ENCODE data around the gene PLD1.
"Not testable (repeated sequence)": the region's sequence is repeated elsewhere in the genome, so short reads cannot be mapped to it uniquely, and the experiment has no call there.

PLD1 gene, protein sequence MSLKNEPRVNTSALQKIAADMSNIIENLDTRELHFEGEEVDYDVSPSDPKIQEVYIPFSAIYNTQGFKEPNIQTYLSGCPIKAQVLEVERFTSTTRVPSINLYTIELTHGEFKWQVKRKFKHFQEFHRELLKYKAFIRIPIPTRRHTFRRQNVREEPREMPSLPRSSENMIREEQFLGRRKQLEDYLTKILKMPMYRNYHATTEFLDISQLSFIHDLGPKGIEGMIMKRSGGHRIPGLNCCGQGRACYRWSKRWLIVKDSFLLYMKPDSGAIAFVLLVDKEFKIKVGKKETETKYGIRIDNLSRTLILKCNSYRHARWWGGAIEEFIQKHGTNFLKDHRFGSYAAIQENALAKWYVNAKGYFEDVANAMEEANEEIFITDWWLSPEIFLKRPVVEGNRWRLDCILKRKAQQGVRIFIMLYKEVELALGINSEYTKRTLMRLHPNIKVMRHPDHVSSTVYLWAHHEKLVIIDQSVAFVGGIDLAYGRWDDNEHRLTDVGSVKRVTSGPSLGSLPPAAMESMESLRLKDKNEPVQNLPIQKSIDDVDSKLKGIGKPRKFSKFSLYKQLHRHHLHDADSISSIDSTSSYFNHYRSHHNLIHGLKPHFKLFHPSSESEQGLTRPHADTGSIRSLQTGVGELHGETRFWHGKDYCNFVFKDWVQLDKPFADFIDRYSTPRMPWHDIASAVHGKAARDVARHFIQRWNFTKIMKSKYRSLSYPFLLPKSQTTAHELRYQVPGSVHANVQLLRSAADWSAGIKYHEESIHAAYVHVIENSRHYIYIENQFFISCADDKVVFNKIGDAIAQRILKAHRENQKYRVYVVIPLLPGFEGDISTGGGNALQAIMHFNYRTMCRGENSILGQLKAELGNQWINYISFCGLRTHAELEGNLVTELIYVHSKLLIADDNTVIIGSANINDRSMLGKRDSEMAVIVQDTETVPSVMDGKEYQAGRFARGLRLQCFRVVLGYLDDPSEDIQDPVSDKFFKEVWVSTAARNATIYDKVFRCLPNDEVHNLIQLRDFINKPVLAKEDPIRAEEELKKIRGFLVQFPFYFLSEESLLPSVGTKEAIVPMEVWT

DNA sequence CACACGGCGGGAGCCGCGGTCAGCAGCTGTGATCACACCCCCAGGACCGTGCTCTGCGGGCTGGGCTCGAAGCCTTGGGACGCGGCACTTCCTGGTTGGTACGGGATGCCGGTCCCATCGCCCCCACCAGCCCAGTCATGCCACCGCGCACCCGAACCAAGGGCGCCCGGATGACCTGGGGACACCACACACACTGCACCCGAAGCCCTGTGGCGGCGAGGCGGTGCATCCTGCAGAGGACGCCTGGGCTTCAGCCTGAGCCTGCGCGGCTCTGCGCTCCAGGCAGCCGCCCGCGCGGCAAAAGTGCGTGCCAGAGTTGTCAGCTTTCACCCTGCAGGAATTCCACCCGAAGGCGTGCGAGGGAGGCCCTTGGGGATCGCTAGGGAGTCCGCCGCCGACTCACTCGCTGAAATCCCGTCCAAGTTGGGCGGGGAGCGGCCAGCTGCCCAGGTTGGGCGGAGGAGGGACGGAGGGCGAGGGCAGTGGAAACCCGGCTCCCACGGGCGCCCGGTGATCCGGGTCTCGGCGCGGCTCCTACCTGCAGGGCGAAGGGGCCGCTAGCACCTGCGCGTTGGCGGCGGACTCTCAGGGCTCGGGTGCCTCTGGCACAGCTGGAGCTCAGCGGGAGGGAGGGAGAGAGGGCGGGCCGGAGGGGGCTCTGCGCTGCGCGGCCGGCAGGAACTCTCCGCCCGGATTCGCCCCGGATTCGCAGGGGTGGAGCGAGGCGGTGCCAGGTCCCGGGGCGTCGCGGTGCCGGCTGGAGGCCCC, at the start of gene PLD1:
PLD1 (minus strand) TSS at position 623 of the 768 bp plus-strand sequence. CDS start 72,432 bp downstream, outside the sequence.
- peak; percentile 7 to 13 for DNase-seq

- DNase-seq, result not testable (repeated sequence)
Measured at GRCh38 chr3:171858770-171859169, 48.5 kb upstream of the PLD1 start.

DNA sequence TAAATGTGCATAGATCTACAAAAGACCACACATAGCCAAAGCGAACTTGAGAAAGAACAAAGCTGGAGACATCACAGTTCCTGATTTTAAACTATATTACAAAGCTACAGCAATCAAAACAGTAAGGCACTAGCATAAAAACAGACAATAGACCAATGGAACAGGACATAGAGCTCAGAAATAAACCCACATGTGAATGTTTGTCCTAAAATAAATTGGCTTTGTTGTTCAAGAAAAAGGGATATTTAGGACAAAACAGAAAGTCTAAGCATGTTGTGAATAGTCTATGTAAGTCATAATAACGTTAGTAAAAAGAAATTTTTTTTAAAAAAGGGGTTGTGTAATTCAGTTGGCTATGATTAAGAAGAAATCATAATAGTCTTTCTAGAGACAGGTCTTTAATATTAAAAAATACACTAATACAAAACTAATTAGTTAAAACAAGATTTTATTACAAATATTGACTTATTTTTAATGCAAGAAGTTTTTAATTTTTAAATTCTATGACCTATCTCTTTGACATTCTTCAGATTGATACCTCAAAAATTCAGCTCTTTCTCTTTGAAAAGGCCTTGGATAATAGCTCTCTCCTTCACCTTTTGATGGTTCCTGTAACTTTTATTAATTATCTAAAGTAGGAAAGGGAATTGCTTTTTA, 44.5 kb upstream of the PLD1 start:
- no peak for DNase-seq

DNA sequence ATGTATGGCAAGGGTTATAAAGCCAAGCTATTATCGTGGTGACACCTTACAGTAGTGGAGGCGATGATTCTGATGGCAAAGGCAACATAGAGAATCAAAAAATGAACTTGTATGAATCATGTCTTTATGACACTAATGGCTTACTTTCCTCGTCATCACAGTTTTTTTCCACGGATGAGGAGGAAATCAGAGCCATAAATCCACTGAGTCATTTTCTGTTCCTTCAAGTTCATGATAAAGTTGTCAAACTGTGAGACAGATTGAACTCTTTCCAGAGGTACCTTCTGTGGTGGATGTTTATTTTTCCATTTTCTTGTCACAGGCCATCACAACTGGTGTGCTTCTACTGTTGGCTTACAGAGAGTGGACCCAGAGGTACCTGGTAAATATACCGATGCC, 41.4 kb upstream of the PLD1 start:
- DNase-seq, result no peak

- no peak for DNase-seq
Measured at GRCh38 chr3:171850960-171851659, 40.8 kb upstream of the PLD1 start.

- DNase-seq, result no peak
Measured at GRCh38 chr3:171850320-171850959, 40.2 kb upstream of the PLD1 start.

DNA sequence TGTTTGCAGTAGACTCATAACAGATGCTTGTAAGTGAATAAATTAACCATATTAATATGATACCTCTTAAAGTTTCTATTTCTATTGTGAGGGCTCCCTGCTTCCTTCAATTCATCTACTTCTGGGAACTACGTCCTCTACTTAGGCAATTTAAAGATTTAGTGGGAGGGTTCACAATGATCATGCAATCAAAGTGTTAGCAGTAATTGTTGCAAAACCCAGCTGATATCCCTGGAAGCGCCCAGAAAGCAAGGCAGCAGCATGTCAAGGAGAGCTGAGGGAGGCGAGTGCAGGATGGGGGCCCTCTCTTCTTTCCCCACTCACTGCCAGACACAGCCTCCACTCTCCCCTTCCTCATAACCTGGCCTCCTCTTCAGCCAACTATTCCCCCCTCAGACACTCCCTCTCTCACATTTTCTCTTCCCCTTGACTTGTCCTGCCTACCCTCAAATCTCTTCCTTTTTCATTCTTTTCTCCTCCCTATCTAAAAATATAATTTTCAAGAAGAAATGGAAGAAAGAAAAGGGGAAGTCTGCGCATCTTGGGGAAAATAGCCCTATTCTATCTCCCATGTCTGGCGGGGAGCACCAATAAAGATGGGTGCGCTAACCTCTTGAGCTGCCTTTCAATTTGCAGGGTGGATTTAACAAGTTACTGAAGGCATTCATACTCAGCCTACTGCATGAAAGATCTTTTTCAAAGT, 39.5 kb upstream of the PLD1 start:
- no peak for DNase-seq

DNA sequence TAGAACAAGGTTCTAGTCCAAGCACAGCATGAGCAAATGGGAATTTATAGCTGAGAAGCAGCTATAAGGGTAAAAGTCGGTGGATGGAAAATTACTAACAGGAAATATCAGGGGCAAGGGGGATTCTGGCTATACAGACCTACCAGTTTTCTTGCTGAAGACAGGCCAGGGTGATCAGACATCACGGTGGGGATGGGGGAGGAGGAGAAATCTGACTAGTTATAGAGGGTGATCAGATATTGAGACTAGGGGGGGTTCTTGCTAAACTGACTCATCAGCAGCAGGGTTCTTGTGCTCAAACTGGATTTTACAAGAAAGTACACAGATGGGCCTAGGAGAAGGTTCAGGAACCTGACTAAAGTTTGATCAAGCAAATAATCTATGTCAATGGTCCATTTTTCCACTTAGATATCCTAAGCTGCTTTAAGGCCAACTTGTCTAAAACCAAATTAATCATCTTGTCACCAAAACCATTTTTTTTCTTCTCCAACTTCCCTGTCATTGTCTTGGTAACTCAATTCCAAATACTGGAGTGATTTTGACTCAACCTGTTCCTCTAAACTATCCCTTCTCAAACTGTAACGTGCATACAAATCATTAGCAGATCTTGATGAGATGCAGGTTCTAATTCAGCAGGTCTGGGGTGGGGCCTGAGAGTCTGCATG, 37.4 kb upstream of the PLD1 start:
- DNase-seq, result no peak

DNA sequence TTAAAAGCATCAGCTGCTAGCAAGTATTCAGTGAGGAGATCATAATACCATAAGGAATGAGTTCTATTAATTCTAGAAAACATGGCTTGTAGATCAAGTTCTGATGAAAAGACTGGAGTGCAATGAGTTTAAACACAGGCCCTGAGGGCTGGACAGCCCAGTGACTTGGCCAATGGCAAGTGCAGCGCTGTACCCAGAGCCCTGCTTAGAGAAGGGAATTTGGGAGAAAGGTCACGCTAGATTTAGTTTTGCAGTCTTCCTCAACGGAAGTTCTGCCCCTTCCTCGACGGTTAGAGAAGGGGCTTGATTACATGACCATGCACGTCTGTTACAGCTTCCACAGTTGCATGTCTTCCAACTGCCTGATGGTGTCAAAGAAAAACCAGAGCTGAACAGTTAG, 36.9 kb upstream of the PLD1 start:
- DNase-seq, result no peak

DNA sequence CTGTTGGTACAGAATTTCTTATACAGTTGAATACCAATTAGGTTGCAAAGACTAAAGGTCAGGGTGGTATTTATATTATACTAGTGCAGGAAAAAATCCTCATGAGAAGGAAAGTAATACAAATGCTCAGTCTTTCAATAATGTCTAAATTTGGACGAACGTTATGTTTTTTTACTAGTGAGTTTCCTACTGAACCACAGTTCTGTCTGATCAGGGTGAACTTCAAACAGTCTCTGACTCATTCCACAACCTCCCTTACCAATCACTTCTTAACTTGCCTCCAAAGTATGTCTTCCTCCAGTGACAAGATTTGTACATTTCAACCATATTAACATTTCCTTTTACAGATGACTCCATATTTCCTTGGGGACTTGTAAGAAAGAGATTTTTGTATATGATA, 36.3 kb upstream of the PLD1 start:
- DNase-seq, result no peak

GRCh38 chr3:171845481-171846284, 35.4 kb upstream of the PLD1 start:
- no peak for DNase-seq

DNA sequence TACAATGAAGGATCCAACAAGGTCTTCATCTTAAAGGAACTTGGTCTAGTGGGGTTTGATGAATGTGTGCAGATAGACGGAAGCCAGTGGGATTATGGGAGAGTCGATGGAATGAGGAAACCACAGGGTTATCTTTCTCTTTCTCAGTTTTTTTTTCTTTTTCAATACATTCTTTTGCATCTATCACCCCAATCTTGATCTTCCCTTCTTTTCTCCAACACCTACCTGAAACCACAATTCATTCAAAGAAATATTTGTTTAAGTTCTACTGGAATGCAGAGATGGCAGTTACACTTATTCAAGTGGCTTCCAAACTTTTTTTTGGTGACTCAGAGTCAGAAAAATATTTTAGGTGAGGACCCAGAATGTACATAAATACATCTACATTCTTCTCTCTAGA, 34.6 kb upstream of the PLD1 start:
- DNase-seq, result no peak

DNA sequence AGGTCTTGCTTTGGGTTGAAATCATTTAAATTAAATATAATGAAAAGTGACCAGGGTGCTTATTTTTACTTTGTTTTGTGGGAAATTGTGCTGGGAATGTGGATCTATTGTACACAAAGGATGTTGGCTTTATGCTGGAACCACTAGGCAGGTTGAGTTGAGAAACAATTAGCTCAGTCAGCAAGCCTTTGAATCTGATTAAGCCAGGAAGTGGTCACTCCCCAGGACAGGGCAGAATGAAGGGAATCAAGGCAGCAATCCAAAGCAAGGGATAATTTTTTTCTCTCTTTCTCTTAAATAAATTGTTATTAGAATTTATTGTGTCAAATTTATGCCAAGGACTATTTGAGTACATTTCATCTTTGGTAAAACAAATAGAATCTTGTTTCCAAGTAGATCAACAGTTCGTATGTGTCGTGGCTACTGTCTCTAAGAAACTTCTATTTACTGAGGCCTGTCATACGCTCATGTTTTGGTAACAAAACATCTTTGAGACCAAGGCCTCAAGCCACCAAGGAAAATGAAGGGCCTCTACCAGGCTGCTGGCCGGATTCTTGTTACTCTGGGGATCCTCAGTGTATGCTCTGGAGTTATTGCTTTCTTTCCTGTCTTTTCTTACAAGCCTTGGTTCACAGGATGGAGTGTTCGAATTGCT, 32.7 kb upstream of the PLD1 start, which contains the start of gene TMEM212:
TMEM212 (plus strand) TSS at position 486 of the 655 bp plus-strand sequence; CDS start at position 521, 35 bp downstream.
- no peak for DNase-seq

- no peak for DNase-seq
Measured at GRCh38 chr3:171841620-171842000, 31.3 kb upstream of the PLD1 start.

GRCh38 chr3:171840811-171841619, 30.7 kb upstream of the PLD1 start:
- no peak for DNase-seq

DNA sequence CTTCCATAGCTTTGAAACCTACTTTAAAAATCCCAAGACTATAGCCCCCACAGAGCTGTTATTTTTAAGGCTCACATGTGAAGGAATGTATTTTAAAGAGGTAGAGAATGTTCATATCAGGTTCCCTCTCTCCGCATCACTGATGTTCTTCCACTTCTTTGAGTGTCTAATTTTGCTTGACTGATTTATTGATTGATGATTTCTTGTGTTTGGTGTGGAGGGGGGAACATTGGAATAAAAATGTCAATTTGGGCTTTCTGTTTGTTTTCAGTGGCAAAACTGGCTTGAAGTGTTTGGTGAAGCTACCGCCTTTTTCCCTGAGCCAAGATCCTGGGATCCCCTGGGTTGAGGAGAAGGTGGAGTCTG, 30.1 kb upstream of the PLD1 start:
- no peak for DNase-seq

DNA sequence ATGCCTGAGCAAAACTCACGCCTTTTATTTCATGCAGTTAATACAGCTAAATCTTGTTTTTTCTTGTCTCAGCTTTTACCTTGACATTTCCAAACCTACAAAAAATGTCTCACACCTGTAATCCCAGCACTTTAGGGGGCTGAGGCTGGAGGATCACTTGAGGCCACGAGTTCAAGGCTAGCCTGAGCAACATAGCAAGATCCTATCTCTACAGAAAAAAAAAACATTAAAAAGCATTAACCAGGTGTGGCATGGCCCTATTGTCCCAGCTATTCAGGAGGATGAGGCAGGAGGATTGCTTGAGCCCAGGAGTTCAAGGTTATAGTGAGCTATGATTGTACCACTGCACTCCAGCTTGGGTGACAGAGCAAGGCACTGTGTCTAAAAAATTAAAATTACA, 29.0 kb upstream of the PLD1 start:
- DNase-seq, result no peak
